ENCODE measurements around the gene RALGPS1. TPM values are rescaled to one million over a fixed set of nuclear protein-coding genes. Genes with fewer than 3 reads are reported as not detected.

RALGPS1 gene
- total and polyA plus RNA-seq, 2 of the 8 experiments (the other 6 are each of a cell fraction or from before 2014, with no cell fraction given) = 20.0 to 23.5 TPM

- TF ChIP-seq RAD21 (IDR thresholded peaks at IDR 0.05 in 1 of 2, conservative IDR thresholded peaks at IDR 0.05 in 1 of 2; ENCODE audit: low read depth in 2 of 2, low read length in 2 of 2) = no peak
- TF ChIP-seq FOSL1 (IDR thresholded peaks at IDR 0.05; ENCODE audit: insufficient read depth, low read depth, low read length) = no peak
Observed at GRCh38 chr9:127020036-127020801, 105.6 kb downstream of the RALGPS1 start (continued).

Data from H1 (cell line).